Stomach (tissue), 4 donors: ENCODE data around the gene APLF.

Source experiments
- POLR2A ChIP-seq, 4 donors: fragments of 450-650 bp; IDR thresholded peaks; one replicate each; pipeline ENCODE4 v1.6.1; 2016; ENCODE audit warnings: antibody characterized with exemption in 4 of 4, control low read depth in 2 of 4, mild to moderate bottlenecking in 1 of 4, moderate library complexity in 1 of 4
- TF ChIP-seq, protein P1 (sequence below), 7 experiments: fragments of 450-650 bp in 4 of 7; fragments of 200-600 bp in 3 of 7; sonication (generic) in 3 of 7; IDR thresholded peaks; one replicate each; pipeline ENCODE4 v1.5.1; 2016 to 2019; ENCODE audit warnings: antibody characterized with exemption in 7 of 7, control low read depth in 2 of 7, mild to moderate bottlenecking in 1 of 7

DNA sequence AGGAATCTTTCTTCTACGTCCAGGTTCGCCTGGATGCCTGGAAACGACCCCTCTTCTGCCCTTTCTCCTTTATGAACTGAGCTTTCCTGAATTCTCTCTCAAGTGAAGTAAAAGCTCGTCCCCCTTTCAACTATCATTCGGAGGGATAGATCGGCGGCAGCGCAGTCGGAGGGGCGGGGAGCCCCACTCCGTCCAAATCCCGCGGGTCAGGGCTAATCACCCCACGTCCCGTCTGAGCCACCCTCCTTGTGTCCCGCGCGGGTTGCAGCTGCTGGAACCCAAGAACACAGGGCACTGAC is 658 bp upstream of the APLF start:
- TF ChIP-seq POLR2A (IDR thresholded peaks at IDR 0.05) = no peak
- TF ChIP-seq, protein P1, sequence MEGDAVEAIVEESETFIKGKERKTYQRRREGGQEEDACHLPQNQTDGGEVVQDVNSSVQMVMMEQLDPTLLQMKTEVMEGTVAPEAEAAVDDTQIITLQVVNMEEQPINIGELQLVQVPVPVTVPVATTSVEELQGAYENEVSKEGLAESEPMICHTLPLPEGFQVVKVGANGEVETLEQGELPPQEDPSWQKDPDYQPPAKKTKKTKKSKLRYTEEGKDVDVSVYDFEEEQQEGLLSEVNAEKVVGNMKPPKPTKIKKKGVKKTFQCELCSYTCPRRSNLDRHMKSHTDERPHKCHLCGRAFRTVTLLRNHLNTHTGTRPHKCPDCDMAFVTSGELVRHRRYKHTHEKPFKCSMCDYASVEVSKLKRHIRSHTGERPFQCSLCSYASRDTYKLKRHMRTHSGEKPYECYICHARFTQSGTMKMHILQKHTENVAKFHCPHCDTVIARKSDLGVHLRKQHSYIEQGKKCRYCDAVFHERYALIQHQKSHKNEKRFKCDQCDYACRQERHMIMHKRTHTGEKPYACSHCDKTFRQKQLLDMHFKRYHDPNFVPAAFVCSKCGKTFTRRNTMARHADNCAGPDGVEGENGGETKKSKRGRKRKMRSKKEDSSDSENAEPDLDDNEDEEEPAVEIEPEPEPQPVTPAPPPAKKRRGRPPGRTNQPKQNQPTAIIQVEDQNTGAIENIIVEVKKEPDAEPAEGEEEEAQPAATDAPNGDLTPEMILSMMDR (IDR thresholded peaks at IDR 0.05) = no peak
